Brain microvascular endothelial cell (primary cell): Measurements from ENCODE around the gene PKNOX2.
A peak's percentile ranks its signal among the peaks of the same experiment; 100 is the strongest.

Experiments
- DNase-seq: peaks from one replicate; pipeline ENCODE4 v3.0.0-alpha.2; 2020
- H3K27ac ChIP-seq: fragments of 250-450 bp; sonication (Bioruptor Pico); 2 replicates; pipeline ENCODE4 v1.5.1; 2020; ENCODE audit warnings: mild to moderate bottlenecking, moderate library complexity
- H3K27me3 ChIP-seq: fragments of 250-450 bp; sonication (Bioruptor Pico); replicated peaks from 2 replicates; pipeline ENCODE4 v1.5.1; 2020; ENCODE audit warnings: mild to moderate bottlenecking
- H3K36me3 ChIP-seq: fragments of 250-450 bp; sonication (Bioruptor Pico); replicated peaks from 2 replicates; pipeline ENCODE4 v1.5.1; 2020; ENCODE audit warnings: mild to moderate bottlenecking
- H3K4me3 ChIP-seq: 2 replicates; pipeline ENCODE4 v1.5.1; 2011; ENCODE audit warnings: low read depth, mild to moderate bottlenecking, control low read depth, low read length, moderate library complexity
- CTCF ChIP-seq: IDR thresholded peaks from 2 replicates; pipeline ENCODE4 v1.5.1; 2011; ENCODE audit warnings: low read depth, mild to moderate bottlenecking, moderate library complexity, low read length, control low read depth, inconsistent platforms; ENCODE audit errors: missing control alignments
- in situ Hi-C: cut with HindIII; loops from 2 replicates; pipeline ENCODE4 v1.10.0; 2017; ENCODE audit warnings: low sequenced_read_pairs, low pct_ligation_motif_present

PKNOX2 gene

DNA sequence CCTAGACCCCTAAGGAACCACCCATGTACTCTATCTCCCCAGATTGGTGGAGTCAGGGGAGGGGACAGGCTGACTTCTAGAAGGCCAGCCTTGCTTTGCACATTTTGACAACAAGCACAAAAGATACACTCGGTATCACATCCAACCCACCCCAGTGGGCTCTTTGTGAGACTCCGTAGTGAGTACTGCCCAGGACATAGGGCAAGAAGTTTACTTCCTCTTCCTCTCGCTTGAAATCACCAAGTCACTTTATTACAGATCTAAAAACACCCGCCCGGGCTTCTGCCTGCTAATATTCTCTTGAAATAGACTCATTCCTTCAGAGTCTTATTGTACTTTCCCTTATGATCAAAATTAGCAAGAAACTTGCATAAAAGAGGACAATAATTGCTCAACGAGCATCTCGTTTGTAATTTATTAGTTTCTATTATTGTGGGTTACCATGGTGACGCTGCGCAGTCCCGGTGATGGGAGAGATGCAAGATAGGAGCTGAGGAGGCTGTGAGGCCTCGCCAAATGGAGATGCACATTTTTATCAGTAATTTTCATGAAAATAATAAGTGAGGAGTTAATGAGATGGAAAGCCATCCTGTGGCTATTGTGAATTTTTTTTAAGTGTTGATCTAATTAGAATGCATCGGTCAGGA, 234.6 kb downstream of the PKNOX2 start:
- Histone ChIP-seq H3K27me3 (no peaks in the 10 kb centered on the region), H3K27ac (no peak overlapping the region), H3K36me3 (no peaks in the 10 kb centered on the region), H3K4me3 (no peak overlapping the region)
- no peak for TF ChIP-seq CTCF
- in situ Hi-C loops: no loop called here
- DNase-seq: no peak

DNA sequence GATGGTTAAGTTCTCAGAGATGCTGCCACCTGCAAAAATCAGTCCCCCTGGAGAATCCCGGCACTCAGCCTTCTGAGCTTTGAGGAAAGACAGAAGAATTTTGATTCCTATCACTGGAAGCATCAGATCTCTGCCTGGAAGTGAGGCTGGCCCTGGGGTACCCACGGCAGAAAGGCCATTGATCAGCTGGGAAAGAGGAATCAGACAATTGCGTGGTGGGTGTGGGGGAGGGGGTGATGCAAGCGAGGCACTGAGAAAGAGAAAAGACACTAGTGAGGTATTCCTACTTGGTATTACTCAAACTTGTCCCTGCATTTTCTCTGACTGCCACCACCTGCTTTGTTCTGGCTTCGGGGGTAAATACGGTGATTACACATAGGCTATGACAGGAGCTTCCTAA, 235.4 kb downstream of the PKNOX2 start:
- no peak for TF ChIP-seq CTCF
- in situ Hi-C loops: loop anchor here (25.0 kb wide), 1 partner anchor 438 kb away; the partner anchor contains the start of gene CCDC15

DNA sequence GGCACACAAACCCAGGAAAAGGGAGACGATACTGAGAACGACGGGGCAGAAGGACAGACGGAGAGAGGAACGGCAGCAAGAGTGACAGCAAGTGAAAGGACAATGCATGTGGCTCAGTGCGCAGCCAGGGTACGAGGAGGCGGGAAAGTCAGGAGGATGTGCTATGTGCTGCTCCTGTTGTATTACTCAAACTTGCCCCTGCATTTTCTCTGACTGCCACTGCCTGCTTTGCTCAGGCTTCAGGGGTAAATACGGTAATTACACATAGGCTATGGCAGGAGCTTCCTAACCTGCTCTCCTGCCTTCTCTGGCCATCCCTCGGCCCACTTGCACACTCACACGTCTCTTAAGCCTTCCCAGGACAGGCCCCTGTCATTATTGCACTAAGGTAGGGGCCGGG, 236.7 kb downstream of the PKNOX2 start:
- H3K27me3 ChIP-seq: no peaks in the 10 kb centered on the region
- no peaks in the 10 kb centered on the region for H3K36me3 ChIP-seq
- H3K4me3 ChIP-seq: no peak overlapping the region
- TF ChIP-seq CTCF: no peak
- H3K27ac ChIP-seq: no peak overlapping the region
- no peak for DNase-seq
- in situ Hi-C loops: loop anchor here (25.0 kb wide), 1 partner anchor 439 kb away; the partner anchor contains the start of gene CCDC15

More for the DNA sequence above, 235.4 kb downstream of the PKNOX2 start:
- no peak for DNase-seq
- Histone ChIP-seq H3K27me3 (no peaks in the 10 kb centered on the region), H3K36me3 (no peaks in the 10 kb centered on the region), H3K27ac (no peak overlapping the region), H3K4me3 (no peak overlapping the region)

GRCh38 chr11:125401746-125402145, 237.2 kb downstream of the PKNOX2 start:
- in situ Hi-C loops: loop anchor here (25.0 kb wide), 1 partner anchor 439 kb away; the partner anchor contains the start of gene CCDC15
- Histone ChIP-seq H3K36me3 (no peaks in the 10 kb centered on the region), H3K4me3 (no peak overlapping the region), H3K27ac (no peak overlapping the region), H3K27me3 (no peaks in the 10 kb centered on the region)
- no peak for DNase-seq
- TF ChIP-seq CTCF: no peak

DNA sequence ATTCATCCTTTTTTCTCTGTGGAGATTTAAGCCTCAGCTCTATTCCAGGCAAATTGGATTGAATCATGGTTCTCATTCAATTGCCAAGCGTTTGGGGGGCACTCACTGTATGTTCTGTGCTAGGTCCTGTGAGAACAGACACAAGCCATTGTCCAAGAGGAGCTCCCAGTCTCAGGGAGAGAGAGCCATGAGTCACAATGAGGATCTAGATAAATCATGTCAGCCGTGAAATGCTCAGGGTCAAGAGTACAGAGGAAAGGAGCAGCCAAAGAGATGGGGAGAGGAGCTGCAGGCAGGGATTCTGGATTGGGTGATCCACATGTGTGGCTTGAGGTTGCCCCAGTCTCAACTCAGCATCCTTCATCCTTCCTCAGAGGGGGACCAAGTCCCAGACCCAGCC, 237.9 kb downstream of the PKNOX2 start:
- no peak for TF ChIP-seq CTCF
- Histone ChIP-seq H3K27me3 (no peaks in the 10 kb centered on the region), H3K36me3 (no peaks in the 10 kb centered on the region), H3K27ac (no peak overlapping the region), H3K4me3 (no peak overlapping the region)
- in situ Hi-C loops: loop anchor here (25.0 kb wide), 1 partner anchor 440 kb away; the partner anchor contains the start of gene CCDC15
- peak; percentile 38 for DNase-seq
